ENCODE measurements around the gene DLEU7.

Gene DLEU7

DNA sequence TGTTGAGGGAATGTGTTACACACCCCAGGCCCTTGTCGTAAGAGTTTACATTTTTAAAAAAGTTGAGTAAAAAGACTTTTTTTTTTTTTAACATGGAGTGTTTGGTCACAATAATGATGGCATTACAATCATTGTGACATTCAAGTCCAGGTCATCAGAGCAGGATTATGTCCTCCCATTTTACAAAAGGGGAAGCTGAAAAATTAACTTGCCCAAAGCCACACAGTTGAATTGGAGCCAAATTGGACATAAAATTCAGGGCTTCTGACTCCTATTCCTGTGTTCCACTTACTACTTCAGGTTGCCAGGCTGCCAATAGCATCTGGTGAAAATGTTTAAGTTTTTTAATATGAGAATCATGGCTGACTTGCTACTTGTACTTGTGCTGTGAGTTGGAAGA is 49.3 kb downstream of the DLEU7 start:
- Histone ChIP-seq H3K9me3 (no peaks in the 10 kb centered on the region), H3K4me1 (no peaks in the 10 kb centered on the region), H3K4me3 (no peak overlapping the region), H3K27me3 (no peaks in the 10 kb centered on the region), H3K27ac (no peak overlapping the region), H3K36me3 (no peaks in the 10 kb centered on the region)
- TF ChIP-seq, protein P1, sequence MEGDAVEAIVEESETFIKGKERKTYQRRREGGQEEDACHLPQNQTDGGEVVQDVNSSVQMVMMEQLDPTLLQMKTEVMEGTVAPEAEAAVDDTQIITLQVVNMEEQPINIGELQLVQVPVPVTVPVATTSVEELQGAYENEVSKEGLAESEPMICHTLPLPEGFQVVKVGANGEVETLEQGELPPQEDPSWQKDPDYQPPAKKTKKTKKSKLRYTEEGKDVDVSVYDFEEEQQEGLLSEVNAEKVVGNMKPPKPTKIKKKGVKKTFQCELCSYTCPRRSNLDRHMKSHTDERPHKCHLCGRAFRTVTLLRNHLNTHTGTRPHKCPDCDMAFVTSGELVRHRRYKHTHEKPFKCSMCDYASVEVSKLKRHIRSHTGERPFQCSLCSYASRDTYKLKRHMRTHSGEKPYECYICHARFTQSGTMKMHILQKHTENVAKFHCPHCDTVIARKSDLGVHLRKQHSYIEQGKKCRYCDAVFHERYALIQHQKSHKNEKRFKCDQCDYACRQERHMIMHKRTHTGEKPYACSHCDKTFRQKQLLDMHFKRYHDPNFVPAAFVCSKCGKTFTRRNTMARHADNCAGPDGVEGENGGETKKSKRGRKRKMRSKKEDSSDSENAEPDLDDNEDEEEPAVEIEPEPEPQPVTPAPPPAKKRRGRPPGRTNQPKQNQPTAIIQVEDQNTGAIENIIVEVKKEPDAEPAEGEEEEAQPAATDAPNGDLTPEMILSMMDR (IDR thresholded peaks at IDR 0.05): no peak
- intact Hi-C loops (cut with DNase I; ENCODE audit: low total_unique reads): no loop called here
- DNase-seq: no peak

DNA sequence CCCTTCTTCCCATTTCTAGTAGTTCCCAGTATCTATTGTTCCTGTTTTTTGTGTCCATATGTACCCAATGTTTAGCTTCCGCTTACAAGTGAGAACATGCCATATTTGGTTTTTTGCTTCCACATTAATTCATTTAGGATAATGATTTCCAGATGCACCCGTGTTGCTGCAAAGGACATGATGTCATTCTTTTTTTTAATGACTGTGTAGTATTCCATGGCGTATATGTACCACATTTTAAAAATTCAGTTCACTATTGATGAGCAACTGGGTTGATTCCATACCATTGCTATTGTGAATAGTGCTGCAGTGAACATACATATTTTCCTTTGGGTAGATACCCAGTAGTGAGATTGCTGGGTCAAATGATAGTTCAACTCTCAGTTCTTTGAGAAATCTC is 50.5 kb downstream of the DLEU7 start:
- no peaks in the 10 kb centered on the region for H3K4me1 ChIP-seq
- no peak for DNase-seq
- H3K36me3 ChIP-seq: no peaks in the 10 kb centered on the region
- H3K9me3 ChIP-seq: no peaks in the 10 kb centered on the region
- TF ChIP-seq, protein P1 (IDR thresholded peaks at IDR 0.05): no peak
- H3K27me3 ChIP-seq: no peaks in the 10 kb centered on the region
- no peak overlapping the region for H3K4me3 ChIP-seq
- intact Hi-C loops (cut with DNase I; ENCODE audit: low total_unique reads): no loop called here
- no peak overlapping the region for H3K27ac ChIP-seq

DNA sequence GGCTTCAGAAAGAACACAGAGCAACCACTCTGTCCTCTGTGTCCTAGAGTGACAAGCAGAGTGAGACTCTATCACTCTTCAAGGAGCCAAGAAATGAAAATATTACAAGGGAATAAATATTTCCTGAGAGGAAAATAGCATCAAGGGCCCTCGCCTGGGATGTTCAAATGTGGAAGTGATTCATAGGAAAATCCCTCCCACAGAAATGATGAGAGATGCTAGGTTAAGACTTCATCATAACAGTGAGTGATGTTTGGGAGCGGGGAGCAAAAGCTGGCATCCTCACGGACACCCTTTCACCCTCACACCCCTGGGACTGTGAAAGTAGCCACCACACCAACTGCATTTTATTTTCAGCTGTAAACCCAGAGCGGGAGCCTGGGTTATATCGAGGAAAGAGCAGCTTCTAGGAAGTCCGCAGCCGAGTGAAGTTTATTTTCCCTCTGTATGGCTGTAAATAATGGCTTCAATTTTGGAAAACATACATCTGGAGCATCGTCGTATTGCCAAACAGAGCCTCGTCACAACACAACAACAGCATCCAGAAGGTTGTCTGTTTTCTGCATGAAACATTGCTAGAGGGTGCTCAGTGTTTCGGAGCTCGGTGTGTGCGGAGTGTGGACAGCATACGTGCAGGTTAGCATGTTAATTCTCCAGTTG is 54.8 kb downstream of the DLEU7 start:
- no peak for DNase-seq
- H3K4me3 ChIP-seq: no peak overlapping the region
- no peak overlapping the region for H3K27ac ChIP-seq
- intact Hi-C loops (cut with DNase I; ENCODE audit: low total_unique reads): no loop called here
- H3K36me3 ChIP-seq: no peaks in the 10 kb centered on the region
- TF ChIP-seq, protein P1 (IDR thresholded peaks at IDR 0.05): no peak
- H3K4me1 ChIP-seq: no peaks in the 10 kb centered on the region
- H3K27me3 ChIP-seq: no peaks in the 10 kb centered on the region
- no peaks in the 10 kb centered on the region for H3K9me3 ChIP-seq

DNA sequence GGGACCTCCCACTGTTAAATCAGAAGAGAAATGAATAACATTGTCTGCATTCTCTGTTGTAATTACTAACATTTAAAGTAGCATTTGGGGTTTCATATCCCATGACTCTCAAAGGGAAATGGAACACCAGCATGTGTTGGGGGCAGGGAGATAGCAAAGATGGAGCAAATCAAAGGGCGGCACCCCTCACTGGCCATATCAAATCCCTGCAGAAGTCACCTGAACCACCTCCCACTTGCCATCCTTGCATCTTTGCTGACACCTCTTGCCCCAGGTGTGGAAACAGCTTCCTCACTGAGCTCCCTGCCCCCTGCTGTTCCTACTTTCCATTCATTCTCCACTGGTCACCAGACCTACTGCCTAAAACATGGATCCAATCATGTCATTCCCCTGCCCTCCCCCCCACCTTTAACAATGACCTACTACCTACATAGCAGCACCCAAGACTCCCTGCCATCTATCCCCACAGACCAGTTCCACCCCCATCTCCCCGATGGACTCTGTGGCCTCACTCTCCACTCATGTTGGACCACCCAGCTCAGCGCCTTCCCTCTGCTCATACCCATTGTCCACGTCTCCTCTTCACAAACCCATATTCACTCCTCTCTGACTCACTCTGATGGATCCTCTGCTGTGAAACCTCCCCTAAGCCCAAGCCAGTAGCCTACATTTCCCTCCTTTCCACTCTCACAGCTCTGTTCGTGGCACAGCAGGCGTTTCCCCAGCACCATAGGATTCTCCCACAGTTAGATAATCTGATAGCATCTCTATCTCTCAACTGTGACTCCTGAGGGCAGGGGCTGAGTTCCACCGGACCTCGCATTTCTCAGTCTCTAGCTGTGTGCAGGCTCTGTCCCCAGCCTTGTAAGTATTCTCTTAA is 55.9 kb downstream of the DLEU7 start:
- intact Hi-C loops (cut with DNase I; ENCODE audit: low total_unique reads): no loop called here
- H3K4me1 ChIP-seq: no peaks in the 10 kb centered on the region
- H3K9me3 ChIP-seq: no peaks in the 10 kb centered on the region
- TF ChIP-seq, protein P1 (IDR thresholded peaks at IDR 0.05): no peak
- no peak overlapping the region for H3K27ac ChIP-seq
- no peak for DNase-seq
- no peak overlapping the region for H3K4me3 ChIP-seq
- H3K36me3 ChIP-seq: no peaks in the 10 kb centered on the region
- no peaks in the 10 kb centered on the region for H3K27me3 ChIP-seq

DNA sequence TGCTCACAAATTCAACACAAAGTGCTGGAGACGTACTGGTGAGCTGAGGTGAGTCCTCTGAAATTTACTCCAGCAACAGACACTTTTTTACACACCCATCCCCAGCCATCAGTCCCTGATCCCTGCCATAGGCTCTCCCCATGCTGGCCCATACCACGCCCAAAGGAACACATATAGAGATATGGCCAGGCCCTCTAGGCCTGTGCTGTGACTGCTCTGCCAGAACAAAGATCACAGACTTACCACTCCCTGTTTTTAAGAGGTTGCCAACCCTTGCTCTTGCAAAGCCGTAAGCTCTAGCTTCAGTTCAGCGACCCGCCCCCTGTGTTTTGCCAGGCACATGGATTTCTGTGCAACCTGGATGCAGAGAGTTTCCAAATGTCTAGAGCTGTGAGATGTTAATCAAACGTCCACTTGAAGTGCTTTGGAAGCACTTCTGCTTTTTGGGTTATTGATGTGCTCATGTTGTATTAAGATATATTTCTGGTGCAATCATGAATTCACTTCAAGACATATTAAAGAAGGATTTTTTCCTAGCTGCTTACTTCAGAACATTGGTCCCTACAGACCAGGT is 59.7 kb downstream of the DLEU7 start:
- no peak for DNase-seq

More for the DNA sequence above, 59.7 kb downstream of the DLEU7 start:
- Histone ChIP-seq H3K4me1 (no peaks in the 10 kb centered on the region), H3K4me3 (no peak overlapping the region), H3K27ac (no peak overlapping the region), H3K36me3 (no peaks in the 10 kb centered on the region), H3K27me3 (no peaks in the 10 kb centered on the region), H3K9me3 (no peaks in the 10 kb centered on the region)
- TF ChIP-seq, protein P1 (IDR thresholded peaks at IDR 0.05): no peak
- intact Hi-C loops (cut with DNase I; ENCODE audit: low total_unique reads): no loop called here
